NCI-H2196 (cell line): ENCODE results near the gene SCAMP1.

Source experiments
- DNase-seq: peaks from one replicate; lab custom pipeline; 2025; ENCODE audit not compliant: unreplicated experiment; lab: John Stamatoyannopoulos, UW

SCAMP1 gene

GRCh38 chr5:78492224-78492623, 131.8 kb downstream of the SCAMP1 start:
- no peak for DNase-seq

- DNase-seq: no peak
These were observed 132.2 kb downstream of the SCAMP1 start for GRCh38 chr5:78492650-78493049.

GRCh38 chr5:78495800-78496199, 135.4 kb downstream of the SCAMP1 start:
- DNase-seq: no peak

GRCh38 chr5:78496373-78496772, 136.0 kb downstream of the SCAMP1 start:
- DNase-seq: no peak

GRCh38 chr5:78497573-78498533, 137.4 kb downstream of the SCAMP1 start:
- DNase-seq: no peak

- DNase-seq: no peak
These were observed 139.1 kb downstream of the SCAMP1 start for GRCh38 chr5:78499485-78499884.

- no peak for DNase-seq
These were observed 139.6 kb downstream of the SCAMP1 start for GRCh38 chr5:78500028-78500427.

GRCh38 chr5:78500871-78501270, 140.5 kb downstream of the SCAMP1 start:
- no peak for DNase-seq

GRCh38 chr5:78501411-78502352, 141.3 kb downstream of the SCAMP1 start:
- DNase-seq: no peak

- no peak for DNase-seq
These were observed 143.7 kb downstream of the SCAMP1 start for GRCh38 chr5:78503958-78504653.

- DNase-seq: peak; percentile 65
These were observed 144.6 kb downstream of the SCAMP1 start for GRCh38 chr5:78504704-78505677.

GRCh38 chr5:78505860-78506259, 145.4 kb downstream of the SCAMP1 start:
- DNase-seq: no peak

GRCh38 chr5:78506261-78507024, 146.0 kb downstream of the SCAMP1 start:
- DNase-seq: no peak

- DNase-seq: no peak
These were observed 147.1 kb downstream of the SCAMP1 start for GRCh38 chr5:78507531-78507930.

GRCh38 chr5:78508186-78508765, 147.9 kb downstream of the SCAMP1 start:
- DNase-seq: no peak

- no peak for DNase-seq
These were observed 148.9 kb downstream of the SCAMP1 start for GRCh38 chr5:78509145-78509865.

- DNase-seq: no peak
These were observed 149.7 kb downstream of the SCAMP1 start for GRCh38 chr5:78509884-78510769.
